ENCODE measurements around the gene SRRM3.

- TF ChIP-seq RCOR1 (IDR thresholded peaks at IDR 0.05; ENCODE audit: low read length) (no peak), EP300 (IDR thresholded peaks at IDR 0.05; ENCODE audit: borderline replicate concordance in 1 of 2, low read depth in 1 of 2, low read length in 1 of 2) (no peak), MEF2A (IDR thresholded peaks at IDR 0.05; ENCODE audit: borderline replicate concordance, low read depth) (no peak), POLR2AphosphoS5 (IDR thresholded peaks at IDR 0.05; ENCODE audit: low read depth, low read length) (no peak), EZH2phosphoT487 (IDR thresholded peaks at IDR 0.05; ENCODE audit: borderline replicate concordance, low read depth) (no peak), NFIC (IDR thresholded peaks at IDR 0.05; ENCODE audit: borderline replicate concordance) (no peak), NRF1 (IDR thresholded peaks at IDR 0.05; ENCODE audit: low read depth, low read length) (no peak), CHD2 (IDR thresholded peaks at IDR 0.05; ENCODE audit: low read length, partially characterized antibody) (no peak), YY1 (IDR thresholded peaks at IDR 0.05; ENCODE audit: low read depth) (no peak)
- TF ChIP-seq, protein P1, sequence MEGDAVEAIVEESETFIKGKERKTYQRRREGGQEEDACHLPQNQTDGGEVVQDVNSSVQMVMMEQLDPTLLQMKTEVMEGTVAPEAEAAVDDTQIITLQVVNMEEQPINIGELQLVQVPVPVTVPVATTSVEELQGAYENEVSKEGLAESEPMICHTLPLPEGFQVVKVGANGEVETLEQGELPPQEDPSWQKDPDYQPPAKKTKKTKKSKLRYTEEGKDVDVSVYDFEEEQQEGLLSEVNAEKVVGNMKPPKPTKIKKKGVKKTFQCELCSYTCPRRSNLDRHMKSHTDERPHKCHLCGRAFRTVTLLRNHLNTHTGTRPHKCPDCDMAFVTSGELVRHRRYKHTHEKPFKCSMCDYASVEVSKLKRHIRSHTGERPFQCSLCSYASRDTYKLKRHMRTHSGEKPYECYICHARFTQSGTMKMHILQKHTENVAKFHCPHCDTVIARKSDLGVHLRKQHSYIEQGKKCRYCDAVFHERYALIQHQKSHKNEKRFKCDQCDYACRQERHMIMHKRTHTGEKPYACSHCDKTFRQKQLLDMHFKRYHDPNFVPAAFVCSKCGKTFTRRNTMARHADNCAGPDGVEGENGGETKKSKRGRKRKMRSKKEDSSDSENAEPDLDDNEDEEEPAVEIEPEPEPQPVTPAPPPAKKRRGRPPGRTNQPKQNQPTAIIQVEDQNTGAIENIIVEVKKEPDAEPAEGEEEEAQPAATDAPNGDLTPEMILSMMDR (IDR thresholded peaks at IDR 0.05), result no peak
- TF ChIP-seq, protein P2, sequence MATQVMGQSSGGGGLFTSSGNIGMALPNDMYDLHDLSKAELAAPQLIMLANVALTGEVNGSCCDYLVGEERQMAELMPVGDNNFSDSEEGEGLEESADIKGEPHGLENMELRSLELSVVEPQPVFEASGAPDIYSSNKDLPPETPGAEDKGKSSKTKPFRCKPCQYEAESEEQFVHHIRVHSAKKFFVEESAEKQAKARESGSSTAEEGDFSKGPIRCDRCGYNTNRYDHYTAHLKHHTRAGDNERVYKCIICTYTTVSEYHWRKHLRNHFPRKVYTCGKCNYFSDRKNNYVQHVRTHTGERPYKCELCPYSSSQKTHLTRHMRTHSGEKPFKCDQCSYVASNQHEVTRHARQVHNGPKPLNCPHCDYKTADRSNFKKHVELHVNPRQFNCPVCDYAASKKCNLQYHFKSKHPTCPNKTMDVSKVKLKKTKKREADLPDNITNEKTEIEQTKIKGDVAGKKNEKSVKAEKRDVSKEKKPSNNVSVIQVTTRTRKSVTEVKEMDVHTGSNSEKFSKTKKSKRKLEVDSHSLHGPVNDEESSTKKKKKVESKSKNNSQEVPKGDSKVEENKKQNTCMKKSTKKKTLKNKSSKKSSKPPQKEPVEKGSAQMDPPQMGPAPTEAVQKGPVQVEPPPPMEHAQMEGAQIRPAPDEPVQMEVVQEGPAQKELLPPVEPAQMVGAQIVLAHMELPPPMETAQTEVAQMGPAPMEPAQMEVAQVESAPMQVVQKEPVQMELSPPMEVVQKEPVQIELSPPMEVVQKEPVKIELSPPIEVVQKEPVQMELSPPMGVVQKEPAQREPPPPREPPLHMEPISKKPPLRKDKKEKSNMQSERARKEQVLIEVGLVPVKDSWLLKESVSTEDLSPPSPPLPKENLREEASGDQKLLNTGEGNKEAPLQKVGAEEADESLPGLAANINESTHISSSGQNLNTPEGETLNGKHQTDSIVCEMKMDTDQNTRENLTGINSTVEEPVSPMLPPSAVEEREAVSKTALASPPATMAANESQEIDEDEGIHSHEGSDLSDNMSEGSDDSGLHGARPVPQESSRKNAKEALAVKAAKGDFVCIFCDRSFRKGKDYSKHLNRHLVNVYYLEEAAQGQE (IDR thresholded peaks at IDR 0.05; ENCODE audit: low read depth, low read length), result no peak
- TF ChIP-seq, protein P3, sequence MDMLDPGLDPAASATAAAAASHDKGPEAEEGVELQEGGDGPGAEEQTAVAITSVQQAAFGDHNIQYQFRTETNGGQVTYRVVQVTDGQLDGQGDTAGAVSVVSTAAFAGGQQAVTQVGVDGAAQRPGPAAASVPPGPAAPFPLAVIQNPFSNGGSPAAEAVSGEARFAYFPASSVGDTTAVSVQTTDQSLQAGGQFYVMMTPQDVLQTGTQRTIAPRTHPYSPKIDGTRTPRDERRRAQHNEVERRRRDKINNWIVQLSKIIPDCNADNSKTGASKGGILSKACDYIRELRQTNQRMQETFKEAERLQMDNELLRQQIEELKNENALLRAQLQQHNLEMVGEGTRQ (IDR thresholded peaks at IDR 0.05; ENCODE audit: borderline replicate concordance, low read depth, low read length), result no peak
Observed at GRCh38 chr7:76261329-76261728, 59.6 kb downstream of the SRRM3 start.
